Caco-2 (cell line): ENCODE measurements around the gene IL16. TPM values are rescaled to one million over a fixed set of nuclear protein-coding genes. Genes with fewer than 3 reads are reported as not detected.

Experiments used
- BruUV-seq: library from RNA; stranded (reverse); fragments of 400-500 nt; replicated peaks from 2 replicates; lab custom pipeline; 2021; lab: Mats Ljungman, UMichigan
- CTCF ChIA-PET: fragments of 300-600 bp; sonication (Branson Sonifier 250); formaldehyde crosslinking; loops from one replicate; lab custom pipeline; 2022; ENCODE audit warnings: antibody characterized with exemption; lab: Charles Lee
- POLR2A ChIA-PET: fragments of 300-600 bp; sonication (Branson Sonifier 250); formaldehyde crosslinking; loops from one replicate; lab custom pipeline; 2022; ENCODE audit warnings: antibody characterized with exemption; lab: Charles Lee
- DNase-seq, 2 experiments: peaks; one replicate each; pipeline versions ENCODE4 v3.0.0 to v3.0.0-alpha.2; 2020 to 2022
- H3K27me3 ChIP-seq: replicated peaks from 2 replicates; pipeline ENCODE4 v1.6.0; 2011; ENCODE audit warnings: low read length; ENCODE audit not compliant: control insufficient read depth, insufficient read depth
- H3K36me3 ChIP-seq: 2 replicates; pipeline ENCODE4 v1.5.1; 2011; ENCODE audit warnings: low read length; ENCODE audit not compliant: control insufficient read depth, insufficient read depth
- H3K4me1 ChIP-seq: fragments of 250-450 bp; sonication (Bioruptor Pico); 2 replicates; pipeline ENCODE4 v1.5.1; 2020; ENCODE audit warnings: mild to moderate bottlenecking
- H3K4me3 ChIP-seq: 2 replicates; pipeline ENCODE4 v1.5.1; 2011; ENCODE audit warnings: low read depth, mild to moderate bottlenecking, control low read depth, low read length
- H3K9me3 ChIP-seq: fragments of 250-450 bp; sonication (Bioruptor Pico); 2 replicates; pipeline ENCODE4 v1.5.1; 2020; ENCODE audit warnings: mild to moderate bottlenecking, moderate library complexity
- H3K27ac Mint-ChIP-seq: one replicate; pipeline ENCODE4 v1.8.0; 2022; ENCODE audit warnings: mixed read lengths; ENCODE audit not compliant: unreplicated experiment
- H3K27me3 Mint-ChIP-seq: one replicate; pipeline ENCODE4 v1.8.0; 2022; ENCODE audit warnings: mixed read lengths; ENCODE audit not compliant: insufficient read depth, unreplicated experiment
- H3K36me3 Mint-ChIP-seq: one replicate; pipeline ENCODE4 v1.8.0; 2022; ENCODE audit warnings: mild to moderate bottlenecking, mixed read lengths; ENCODE audit not compliant: insufficient read depth, unreplicated experiment
- H3K4me1 Mint-ChIP-seq: one replicate; pipeline ENCODE4 v1.8.0; 2022; ENCODE audit warnings: low read depth, mixed read lengths; ENCODE audit not compliant: unreplicated experiment
- H3K4me3 Mint-ChIP-seq: one replicate; pipeline ENCODE4 v1.8.0; 2022; ENCODE audit warnings: mild to moderate bottlenecking, moderate library complexity, mixed read lengths; ENCODE audit not compliant: unreplicated experiment
- H3K9me3 Mint-ChIP-seq: one replicate; pipeline ENCODE4 v1.8.0; 2022; ENCODE audit warnings: mixed read lengths; ENCODE audit not compliant: unreplicated experiment
- intact Hi-C: fragments of 100-400 bp; cut with micrococcal nuclease; formaldehyde crosslinking; loops from one replicate; pipeline ENCODE4 v1.10.0; 2022; ENCODE audit not compliant: unreplicated experiment
- total RNA-seq: library from RNA; stranded (reverse); gene quantifications from 2 replicates; pipeline ENCODE4 v1.2.3, GENCODE V29; 2022
- TF ChIP-seq, protein P1 (sequence below), 2 experiments: fragments of 200-600 bp in 1 of 2; IDR thresholded peaks; 1 replicate in 1 of 2; 2 replicates in 1 of 2; pipeline versions ENCODE4 v1.5.1 to v1.8.0; 2011 to 2022; ENCODE audit warnings: antibody characterized with exemption in 1 of 2, control low read depth in 1 of 2, inconsistent platforms in 1 of 2, low read depth in 1 of 2, low read length in 1 of 2, mild to moderate bottlenecking in 1 of 2, moderate library complexity in 1 of 2; ENCODE audit not compliant: insufficient read depth in 1 of 2, severe bottlenecking in 1 of 2, unreplicated experiment in 1 of 2

IL16 gene
- total RNA-seq, 1 experiment from 2014 or later: not detected

DNA sequence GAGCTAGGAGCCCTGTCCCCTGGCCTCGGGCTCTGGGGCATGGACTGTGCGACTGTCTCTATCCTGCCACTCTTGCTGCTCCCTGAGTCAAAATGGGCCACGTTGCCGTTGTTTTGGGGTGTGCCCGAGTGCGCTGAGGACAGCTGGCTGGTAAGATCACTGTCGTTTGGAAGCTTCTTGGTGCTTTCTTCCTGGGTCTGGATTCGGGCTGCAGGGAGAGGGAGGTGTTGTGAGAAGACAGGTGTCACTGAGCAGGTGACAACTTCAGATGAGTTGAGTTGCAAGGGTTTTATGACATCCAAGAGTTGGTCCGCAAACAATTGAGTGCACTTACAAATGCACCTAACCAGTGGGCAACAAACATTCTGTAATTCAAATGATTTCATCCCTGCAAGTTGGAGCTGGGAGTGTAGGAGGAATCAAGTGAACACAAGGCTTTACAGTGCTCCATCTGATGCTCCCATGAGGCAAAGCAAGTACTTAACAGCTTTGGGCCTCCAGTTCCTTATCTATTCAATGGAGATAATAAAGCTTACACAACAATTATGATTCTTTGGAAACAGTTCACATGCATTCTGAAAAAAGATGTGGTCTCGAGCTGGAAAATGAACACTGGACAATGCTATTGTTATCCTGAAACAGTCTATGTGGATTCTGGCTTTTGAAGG lies 138.2 kb downstream of the IL16 start:
- POLR2A ChIA-PET: no interaction called here
- no peaks in the 10 kb centered on the region for H3K4me1 Mint-ChIP-seq
- CTCF ChIA-PET: interaction anchor here (0.6 kb wide), 1 partner anchor 146 kb away, joined by 5 read pairs; no protein-coding TSS in a partner anchor
- intact Hi-C loops: no loop called here
- H3K27me3 Mint-ChIP-seq: peaks cover 5% of the 10 kb centered on the region
- peaks cover 11% of the 10 kb centered on the region for H3K4me1 ChIP-seq
- H3K27ac Mint-ChIP-seq: no peak overlapping the region
- H3K4me3 ChIP-seq: no peak overlapping the region
- H3K27me3 ChIP-seq: no peaks in the 10 kb centered on the region
- H3K36me3 Mint-ChIP-seq: no peaks in the 10 kb centered on the region
- TF ChIP-seq, protein P1, sequence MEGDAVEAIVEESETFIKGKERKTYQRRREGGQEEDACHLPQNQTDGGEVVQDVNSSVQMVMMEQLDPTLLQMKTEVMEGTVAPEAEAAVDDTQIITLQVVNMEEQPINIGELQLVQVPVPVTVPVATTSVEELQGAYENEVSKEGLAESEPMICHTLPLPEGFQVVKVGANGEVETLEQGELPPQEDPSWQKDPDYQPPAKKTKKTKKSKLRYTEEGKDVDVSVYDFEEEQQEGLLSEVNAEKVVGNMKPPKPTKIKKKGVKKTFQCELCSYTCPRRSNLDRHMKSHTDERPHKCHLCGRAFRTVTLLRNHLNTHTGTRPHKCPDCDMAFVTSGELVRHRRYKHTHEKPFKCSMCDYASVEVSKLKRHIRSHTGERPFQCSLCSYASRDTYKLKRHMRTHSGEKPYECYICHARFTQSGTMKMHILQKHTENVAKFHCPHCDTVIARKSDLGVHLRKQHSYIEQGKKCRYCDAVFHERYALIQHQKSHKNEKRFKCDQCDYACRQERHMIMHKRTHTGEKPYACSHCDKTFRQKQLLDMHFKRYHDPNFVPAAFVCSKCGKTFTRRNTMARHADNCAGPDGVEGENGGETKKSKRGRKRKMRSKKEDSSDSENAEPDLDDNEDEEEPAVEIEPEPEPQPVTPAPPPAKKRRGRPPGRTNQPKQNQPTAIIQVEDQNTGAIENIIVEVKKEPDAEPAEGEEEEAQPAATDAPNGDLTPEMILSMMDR (IDR thresholded peaks at IDR 0.05; ENCODE audit: insufficient read depth in 1 of 2, low read depth in 1 of 2, low read length in 1 of 2, severe bottlenecking in 1 of 2, unreplicated experiment in 1 of 2): no peak
- no peak overlapping the region for H3K4me3 Mint-ChIP-seq
- no peak for DNase-seq
- H3K36me3 ChIP-seq: no peaks in the 10 kb centered on the region
- BruUV-seq: no TSS peak
- H3K9me3 ChIP-seq: no peaks in the 10 kb centered on the region
- H3K9me3 Mint-ChIP-seq: no peaks in the 10 kb centered on the region

DNA sequence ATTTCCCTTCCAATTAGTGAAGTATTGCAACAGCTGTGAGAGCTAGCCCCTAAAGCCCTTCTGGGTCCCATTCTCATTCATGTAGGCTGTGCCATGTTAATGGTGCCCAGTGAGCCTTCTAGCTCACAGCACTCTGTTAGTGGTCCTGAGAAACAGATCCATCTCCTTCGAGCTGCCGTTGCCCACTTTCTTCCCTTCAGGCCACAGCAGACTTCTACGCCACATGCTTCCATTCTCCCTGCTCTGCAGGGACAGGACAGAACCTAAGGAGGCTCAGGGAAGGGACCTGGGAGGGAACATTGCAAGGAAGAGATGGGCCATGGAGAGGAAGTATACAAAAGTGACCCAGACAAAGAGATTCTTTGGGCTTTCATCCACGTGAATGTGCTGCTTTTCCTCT lies 139.0 kb downstream of the IL16 start:
- Histone ChIP-seq H3K27me3 (no peaks in the 10 kb centered on the region), H3K4me1 (peaks cover 11% of the 10 kb centered on the region), H3K9me3 (no peaks in the 10 kb centered on the region), H3K4me3 (no peak overlapping the region), H3K36me3 (no peaks in the 10 kb centered on the region)
- no peaks in the 10 kb centered on the region for H3K36me3 Mint-ChIP-seq
- no peak overlapping the region for H3K27ac Mint-ChIP-seq
- TF ChIP-seq, protein P1 (IDR thresholded peaks at IDR 0.05; ENCODE audit: insufficient read depth in 1 of 2, low read depth in 1 of 2, low read length in 1 of 2, severe bottlenecking in 1 of 2, unreplicated experiment in 1 of 2): no peak
- no peaks in the 10 kb centered on the region for H3K4me1 Mint-ChIP-seq
- intact Hi-C loops: loop anchor here (1.0 kb wide), 1 partner anchor 60 kb away; no protein-coding TSS in a partner anchor
- H3K9me3 Mint-ChIP-seq: no peaks in the 10 kb centered on the region
- ChIA-PET POLR2A (no interaction called here), CTCF (interaction anchor here (0.6 kb wide), 1 partner anchor 147 kb away, joined by 5 read pairs; no protein-coding TSS in a partner anchor)
- BruUV-seq: no TSS peak
- no peak overlapping the region for H3K4me3 Mint-ChIP-seq
- DNase-seq: no peak
- H3K27me3 Mint-ChIP-seq: peaks cover 5% of the 10 kb centered on the region

GRCh38 chr15:81336568-81336967 lies 139.9 kb downstream of the IL16 start:
- H3K4me3 ChIP-seq: no peak overlapping the region
- Mint-ChIP-seq H3K9me3 (no peaks in the 10 kb centered on the region), H3K4me3 (no peak overlapping the region), H3K36me3 (no peaks in the 10 kb centered on the region), H3K27me3 (peaks cover 5% of the 10 kb centered on the region), H3K27ac (no peak overlapping the region), H3K4me1 (no peaks in the 10 kb centered on the region)
- H3K36me3 ChIP-seq: no peaks in the 10 kb centered on the region
- H3K27me3 ChIP-seq: no peaks in the 10 kb centered on the region
- no peaks in the 10 kb centered on the region for H3K9me3 ChIP-seq
- POLR2A ChIA-PET: no interaction called here
- intact Hi-C loops: loop anchor here (1.0 kb wide), 1 partner anchor 61 kb away; no protein-coding TSS in a partner anchor
- H3K4me1 ChIP-seq: peaks cover 11% of the 10 kb centered on the region
- TF ChIP-seq, protein P1 (IDR thresholded peaks at IDR 0.05; ENCODE audit: insufficient read depth in 1 of 2, low read depth in 1 of 2, low read length in 1 of 2, severe bottlenecking in 1 of 2, unreplicated experiment in 1 of 2): no peak
- DNase-seq: peak in 1 of 2 experiments; percentile 13
- no TSS peak for BruUV-seq
- CTCF ChIA-PET: no interaction called here
